ENCODE results near the gene LGALS16. TPM values are rescaled to one million over a fixed set of nuclear protein-coding genes. Genes with fewer than 3 reads are reported as not detected.

LGALS16 gene
- total RNA-seq, 2 donors from 2014 or later: not detected

- H3K27ac ChIP-seq: no peak overlapping the region
- H3K36me3 ChIP-seq: no peaks in the 10 kb centered on the region
- no peak for DNase-seq (ENCODE audit: low spot score)
- H3K4me1 ChIP-seq: no peaks in the 10 kb centered on the region
- no peaks in the 10 kb centered on the region for H3K27me3 ChIP-seq
- no peak overlapping the region for H3K4me3 ChIP-seq
- TF ChIP-seq, protein P1, sequence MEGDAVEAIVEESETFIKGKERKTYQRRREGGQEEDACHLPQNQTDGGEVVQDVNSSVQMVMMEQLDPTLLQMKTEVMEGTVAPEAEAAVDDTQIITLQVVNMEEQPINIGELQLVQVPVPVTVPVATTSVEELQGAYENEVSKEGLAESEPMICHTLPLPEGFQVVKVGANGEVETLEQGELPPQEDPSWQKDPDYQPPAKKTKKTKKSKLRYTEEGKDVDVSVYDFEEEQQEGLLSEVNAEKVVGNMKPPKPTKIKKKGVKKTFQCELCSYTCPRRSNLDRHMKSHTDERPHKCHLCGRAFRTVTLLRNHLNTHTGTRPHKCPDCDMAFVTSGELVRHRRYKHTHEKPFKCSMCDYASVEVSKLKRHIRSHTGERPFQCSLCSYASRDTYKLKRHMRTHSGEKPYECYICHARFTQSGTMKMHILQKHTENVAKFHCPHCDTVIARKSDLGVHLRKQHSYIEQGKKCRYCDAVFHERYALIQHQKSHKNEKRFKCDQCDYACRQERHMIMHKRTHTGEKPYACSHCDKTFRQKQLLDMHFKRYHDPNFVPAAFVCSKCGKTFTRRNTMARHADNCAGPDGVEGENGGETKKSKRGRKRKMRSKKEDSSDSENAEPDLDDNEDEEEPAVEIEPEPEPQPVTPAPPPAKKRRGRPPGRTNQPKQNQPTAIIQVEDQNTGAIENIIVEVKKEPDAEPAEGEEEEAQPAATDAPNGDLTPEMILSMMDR (IDR thresholded peaks at IDR 0.05): no peak
- no peaks in the 10 kb centered on the region for H3K9me3 ChIP-seq
Measured at GRCh38 chr19:39631178-39631577, 24.5 kb upstream of the LGALS16 start.

- H3K4me3 ChIP-seq: no peak overlapping the region
- no peaks in the 10 kb centered on the region for H3K4me1 ChIP-seq
- no peaks in the 10 kb centered on the region for H3K27me3 ChIP-seq
- H3K36me3 ChIP-seq: no peaks in the 10 kb centered on the region
- DNase-seq (ENCODE audit: low spot score): no peak
- H3K9me3 ChIP-seq: no peaks in the 10 kb centered on the region
- no peak overlapping the region for H3K27ac ChIP-seq
- TF ChIP-seq, protein P1 (IDR thresholded peaks at IDR 0.05): no peak
Measured at GRCh38 chr19:39631626-39632025, 24.1 kb upstream of the LGALS16 start.

- H3K4me1 ChIP-seq: no peaks in the 10 kb centered on the region
- no peak overlapping the region for H3K27ac ChIP-seq
- H3K4me3 ChIP-seq: no peak overlapping the region
- H3K36me3 ChIP-seq: no peaks in the 10 kb centered on the region
- H3K27me3 ChIP-seq: no peaks in the 10 kb centered on the region
- H3K9me3 ChIP-seq: no peaks in the 10 kb centered on the region
- TF ChIP-seq, protein P1 (IDR thresholded peaks at IDR 0.05): no peak
- no peak for DNase-seq (ENCODE audit: low spot score)
Measured at GRCh38 chr19:39637891-39638290, 17.8 kb upstream of the LGALS16 start.

DNA sequence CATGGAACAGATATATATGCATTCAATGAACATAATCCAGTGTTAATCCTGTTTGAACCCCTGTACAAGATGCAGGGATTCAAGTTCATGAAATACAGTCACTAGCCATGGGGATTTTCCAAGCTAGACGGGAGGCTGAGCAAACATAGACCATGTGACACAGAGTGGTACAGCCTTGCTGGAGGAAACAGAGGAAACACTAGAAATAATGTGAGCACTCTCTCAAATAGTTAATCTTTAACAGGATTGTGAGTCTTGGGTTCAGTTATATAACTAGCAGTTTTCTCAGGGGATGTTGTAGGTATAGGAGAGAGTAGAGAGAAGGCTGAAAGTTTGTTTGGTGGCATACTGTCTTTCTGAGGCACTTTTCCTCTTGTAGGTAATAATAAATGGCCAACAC lies 13.9 kb upstream of the LGALS16 start:
- TF ChIP-seq, protein P1 (IDR thresholded peaks at IDR 0.05): no peak
- Histone ChIP-seq H3K27me3 (no peaks in the 10 kb centered on the region), H3K27ac (no peak overlapping the region), H3K4me3 (no peak overlapping the region), H3K36me3 (no peaks in the 10 kb centered on the region), H3K9me3 (no peaks in the 10 kb centered on the region), H3K4me1 (no peaks in the 10 kb centered on the region)
- no peak for DNase-seq (ENCODE audit: low spot score)

DNA sequence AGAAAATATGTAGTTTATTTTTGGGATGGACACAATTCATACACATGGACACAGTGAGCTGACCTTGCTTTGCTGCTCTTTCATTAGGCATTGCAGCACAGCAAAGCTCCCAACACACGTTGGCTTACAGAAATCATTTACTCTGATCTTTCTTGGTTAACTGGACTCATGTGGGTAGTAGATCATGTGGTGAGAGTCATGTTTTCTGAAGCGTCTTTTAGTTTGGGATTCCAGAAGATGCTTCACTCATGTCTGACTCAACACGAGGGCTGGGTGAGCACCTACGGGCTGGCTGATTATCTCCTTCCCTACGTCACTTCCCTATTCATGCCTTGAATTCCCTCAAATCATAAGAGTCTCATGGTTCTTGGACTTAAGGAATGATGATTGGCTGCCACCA lies 12.1 kb upstream of the LGALS16 start:
- no peak for DNase-seq (ENCODE audit: low spot score)
- Histone ChIP-seq H3K4me1 (no peaks in the 10 kb centered on the region), H3K27ac (no peak overlapping the region), H3K9me3 (no peaks in the 10 kb centered on the region), H3K4me3 (no peak overlapping the region), H3K36me3 (no peaks in the 10 kb centered on the region), H3K27me3 (no peaks in the 10 kb centered on the region)
- TF ChIP-seq, protein P1 (IDR thresholded peaks at IDR 0.05): no peak

DNA sequence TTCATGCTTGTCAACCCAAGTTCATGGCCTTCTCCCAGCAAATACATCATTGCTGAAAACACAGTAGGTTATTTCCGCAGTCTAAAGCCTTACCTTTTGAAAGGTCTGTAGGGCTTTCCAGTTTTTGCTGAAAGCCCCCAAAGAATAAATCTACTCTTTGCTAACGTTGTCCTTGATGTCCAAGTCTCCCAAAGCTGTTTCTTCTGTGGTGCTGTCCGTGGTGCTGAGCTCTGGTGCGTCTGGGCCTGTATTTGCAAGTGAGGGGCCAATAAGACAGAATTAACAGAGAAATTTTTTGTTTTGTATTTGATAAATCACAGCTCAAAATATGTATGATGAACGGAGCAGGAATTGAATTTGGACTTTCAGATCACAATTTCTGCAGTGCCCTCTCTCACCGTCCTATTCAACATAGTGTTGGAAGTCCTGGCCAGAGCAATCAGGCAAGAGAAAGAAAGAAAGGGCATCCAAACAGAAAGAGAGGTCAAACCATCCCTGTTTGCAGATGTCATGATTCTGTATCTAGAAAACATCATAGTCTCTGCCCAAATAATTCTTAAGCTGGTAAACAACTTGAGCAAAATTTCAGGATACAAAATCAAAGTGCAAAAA lies 9.8 kb upstream of the LGALS16 start:
- Histone ChIP-seq H3K4me3 (no peak overlapping the region), H3K4me1 (no peaks in the 10 kb centered on the region), H3K27ac (no peak overlapping the region), H3K36me3 (no peaks in the 10 kb centered on the region), H3K9me3 (no peaks in the 10 kb centered on the region), H3K27me3 (no peaks in the 10 kb centered on the region)
- TF ChIP-seq, protein P1 (IDR thresholded peaks at IDR 0.05): no peak
- no peak for DNase-seq (ENCODE audit: low spot score)
